ENCODE data around the gene TSKU. TPM values are rescaled to one million over a fixed set of nuclear protein-coding genes. Genes with fewer than 3 reads are reported as not detected.
A peak's percentile ranks its signal among the peaks of the same experiment; 100 is the strongest.

Gene TSKU
- total and polyA plus RNA-seq, 2 experiments from 2014 or later = 30.6 to 30.8 TPM

GRCh38 chr11:76740772-76741171 lies 42.4 kb upstream of the TSKU start:
- Histone ChIP-seq H3F3A (ENCODE audit: insufficient read depth) (no peaks in the 10 kb centered on the region), H3K36me3 (ENCODE audit: low read depth) (no peaks in the 10 kb centered on the region), H3K4me1 (ENCODE audit: insufficient read depth) (peaks cover 11% of the 10 kb centered on the region; the same call in 1 of the 2 replicates), H4K20me1 (ENCODE audit: insufficient read depth) (no peaks in the 10 kb centered on the region), H3K4me3 (no peak overlapping the region), H3K27ac (no peak overlapping the region), H3K79me2 (ENCODE audit: insufficient read depth) (no peaks in the 10 kb centered on the region), H2AFZ (no peak overlapping the region), H3K27me3 (replicated peaks; ENCODE audit: insufficient read depth) (no peaks in the 10 kb centered on the region), H3K4me2 (ENCODE audit: unreplicated experiment) (no peak overlapping the region), H3K9me3 (ENCODE audit: low read depth) (no peaks in the 10 kb centered on the region), H3K9ac (no peak overlapping the region), H3K9me2 (ENCODE audit: insufficient read depth) (no peaks in the 10 kb centered on the region)
- 54 to 55% methylated on average over 5 of the region's 5 CpGs for WGBS, 2 experiments (ENCODE audit: low coverage in 1 of 2, low lambda C conversion rate in 2 of 2, missing lambda C conversion rate in 2 of 2)
- in situ Hi-C loops (cut with MboI) = loop anchor here (5.0 kb wide), 1 partner anchor 52 kb away; no protein-coding TSS in a partner anchor
- no peak for DNase-seq
- TF ChIP-seq EZH2 (IDR thresholded peaks at IDR 0.05; ENCODE audit: insufficient read depth, poor library complexity, severe bottlenecking) (no peak), EZH2phosphoT487 (IDR thresholded peaks at IDR 0.05; ENCODE audit: insufficient read depth, low read depth) (no peak)

- Histone ChIP-seq H3K36me3 (ENCODE audit: low read depth) (no peaks in the 10 kb centered on the region), H3K79me2 (ENCODE audit: insufficient read depth) (no peaks in the 10 kb centered on the region), H3K4me3 (no peak overlapping the region), H3K27me3 (replicated peaks; ENCODE audit: insufficient read depth) (no peaks in the 10 kb centered on the region), H3K4me2 (ENCODE audit: unreplicated experiment) (peak overlapping the region; percentile 8), H3K4me1 (ENCODE audit: insufficient read depth) (peaks cover 11% of the 10 kb centered on the region; the same call in 1 of the 2 replicates), H4K20me1 (ENCODE audit: insufficient read depth) (no peaks in the 10 kb centered on the region), H3K9ac (no peak overlapping the region), H2AFZ (no peak overlapping the region), H3K9me3 (ENCODE audit: low read depth) (no peaks in the 10 kb centered on the region), H3K27ac (no peak overlapping the region), H3K9me2 (ENCODE audit: insufficient read depth) (no peaks in the 10 kb centered on the region), H3F3A (ENCODE audit: insufficient read depth) (no peaks in the 10 kb centered on the region)
- peak; percentile 66 for DNase-seq
- WGBS, 2 experiments (ENCODE audit: low coverage in 1 of 2, low lambda C conversion rate in 2 of 2, missing lambda C conversion rate in 2 of 2) = 19 to 29% methylated on average over 4 of the region's 4 CpGs
- in situ Hi-C loops (cut with MboI) = loop anchor here (5.0 kb wide), 1 partner anchor 49 kb away; no protein-coding TSS in a partner anchor
- TF ChIP-seq EZH2 (IDR thresholded peaks at IDR 0.05; ENCODE audit: insufficient read depth, poor library complexity, severe bottlenecking) (no peak), EZH2phosphoT487 (IDR thresholded peaks at IDR 0.05; ENCODE audit: insufficient read depth, low read depth) (no peak)
These were observed 40.3 kb upstream of the TSKU start for GRCh38 chr11:76742902-76743301.

GRCh38 chr11:76744186-76745043 lies 38.7 kb upstream of the TSKU start:
- H3K4me2 ChIP-seq (ENCODE audit: unreplicated experiment) = no peak overlapping the region
- H4K20me1 ChIP-seq (ENCODE audit: insufficient read depth) = no peaks in the 10 kb centered on the region
- no peaks in the 10 kb centered on the region for H3K27me3 ChIP-seq (replicated peaks; ENCODE audit: insufficient read depth)
- H3K79me2 ChIP-seq (ENCODE audit: insufficient read depth) = no peaks in the 10 kb centered on the region
- 54 to 55% methylated on average over 14 of the region's 14 CpGs for WGBS, 2 experiments (ENCODE audit: low coverage in 1 of 2, low lambda C conversion rate in 2 of 2, missing lambda C conversion rate in 2 of 2)
- no peaks in the 10 kb centered on the region for H3F3A ChIP-seq (ENCODE audit: insufficient read depth)
- H2AFZ ChIP-seq = no peak overlapping the region
- TF ChIP-seq EZH2 (IDR thresholded peaks at IDR 0.05; ENCODE audit: insufficient read depth, poor library complexity, severe bottlenecking) (no peak), EZH2phosphoT487 (IDR thresholded peaks at IDR 0.05; ENCODE audit: insufficient read depth, low read depth) (no peak)
- H3K4me1 ChIP-seq (ENCODE audit: insufficient read depth) = peaks cover 11% of the 10 kb centered on the region; the same call in 1 of the 2 replicates
- no peak overlapping the region for H3K9ac ChIP-seq
- in situ Hi-C loops (cut with MboI) = loop anchor here (5.0 kb wide), 1 partner anchor 48 kb away; no protein-coding TSS in a partner anchor
- no peaks in the 10 kb centered on the region for H3K9me2 ChIP-seq (ENCODE audit: insufficient read depth)
- DNase-seq = peak; percentile 83
- no peaks in the 10 kb centered on the region for H3K9me3 ChIP-seq (ENCODE audit: low read depth)
- no peak overlapping the region for H3K4me3 ChIP-seq
- no peak overlapping the region for H3K27ac ChIP-seq
- H3K36me3 ChIP-seq (ENCODE audit: low read depth) = no peaks in the 10 kb centered on the region

GRCh38 chr11:76745044-76745376 lies 38.1 kb upstream of the TSKU start:
- in situ Hi-C loops (cut with MboI) = no loop called here

More at GRCh38 chr11:76745044-76745376, 38.1 kb upstream of the TSKU start:
- H3K4me3 ChIP-seq = no peak overlapping the region
- H3K36me3 ChIP-seq (ENCODE audit: low read depth) = no peaks in the 10 kb centered on the region
- DNase-seq = no peak
- 32 to 37% methylated on average over 4 of the region's 4 CpGs for WGBS, 2 experiments (ENCODE audit: low coverage in 1 of 2, low lambda C conversion rate in 2 of 2, missing lambda C conversion rate in 2 of 2)
- H3K9me3 ChIP-seq (ENCODE audit: low read depth) = no peaks in the 10 kb centered on the region
- no peaks in the 10 kb centered on the region for H3K9me2 ChIP-seq (ENCODE audit: insufficient read depth)
- TF ChIP-seq EZH2 (IDR thresholded peaks at IDR 0.05; ENCODE audit: insufficient read depth, poor library complexity, severe bottlenecking) = no peak
- no peak for TF ChIP-seq EZH2phosphoT487 (IDR thresholded peaks at IDR 0.05; ENCODE audit: insufficient read depth, low read depth)
- H3K27me3 ChIP-seq (replicated peaks; ENCODE audit: insufficient read depth) = no peaks in the 10 kb centered on the region
- H2AFZ ChIP-seq = no peak overlapping the region
- no peak overlapping the region for H3K4me2 ChIP-seq (ENCODE audit: unreplicated experiment)
- H3K4me1 ChIP-seq (ENCODE audit: insufficient read depth) = peaks cover 11% of the 10 kb centered on the region; the same call in 1 of the 2 replicates
- no peaks in the 10 kb centered on the region for H4K20me1 ChIP-seq (ENCODE audit: insufficient read depth)
- no peaks in the 10 kb centered on the region for H3F3A ChIP-seq (ENCODE audit: insufficient read depth)
- no peaks in the 10 kb centered on the region for H3K79me2 ChIP-seq (ENCODE audit: insufficient read depth)
- H3K9ac ChIP-seq = no peak overlapping the region
- no peak overlapping the region for H3K27ac ChIP-seq
